ENCODE measurements around the gene HEATR5A.
A peak's percentile ranks its signal among the peaks of the same experiment; 100 is the strongest.
"Not testable (repeated sequence)": the region's sequence is repeated elsewhere in the genome, so short reads cannot be mapped to it uniquely, and the experiment has no call there.

Gene HEATR5A

DNA sequence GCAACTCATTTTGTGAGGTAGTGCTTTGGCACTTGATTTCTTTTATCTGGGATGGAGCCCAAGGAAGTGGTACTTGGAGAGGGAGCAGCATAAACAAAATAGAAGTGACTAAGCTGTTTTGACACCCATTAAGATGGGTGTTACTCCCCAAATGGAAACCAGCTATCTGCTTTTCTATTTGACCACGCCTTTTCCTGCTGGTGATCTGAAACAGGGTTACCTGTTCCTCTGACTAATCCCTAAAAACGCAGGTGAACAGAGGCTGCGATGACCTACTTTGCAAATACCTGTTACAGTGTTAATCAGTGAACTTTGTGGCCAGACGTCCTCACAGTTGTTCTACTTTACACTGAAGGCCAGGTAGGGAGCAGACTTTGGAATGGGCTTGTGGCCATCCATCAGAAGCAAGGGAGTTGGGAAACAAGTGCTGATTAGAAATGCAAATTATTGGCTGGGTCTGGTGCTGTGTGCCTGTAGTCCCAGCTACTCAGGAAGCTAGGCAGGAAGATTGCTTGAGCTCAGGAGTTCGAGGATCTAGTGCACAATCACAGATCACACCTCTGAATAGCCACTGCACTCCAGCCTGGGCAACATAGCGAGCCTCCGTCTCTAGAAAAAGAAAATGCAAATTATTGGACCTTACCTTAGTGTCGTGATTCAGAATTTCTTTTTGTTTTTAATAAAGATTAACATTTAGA lies 154.5 kb downstream of the HEATR5A start:
- H3K4me1 Mint-ChIP-seq, result peaks cover 2 to 6% of the 10 kb centered on the region in 2 donors
- no peak overlapping the region for H3K27ac Mint-ChIP-seq
- H3K27me3 Mint-ChIP-seq, result peaks cover 0 to 13% of the 10 kb centered on the region in 2 donors
- DNase-seq, result no peak
- H3K9me3 Mint-ChIP-seq, result peaks cover 4 to 5% of the 10 kb centered on the region in 2 donors
- peaks cover 0 to 4% of the 10 kb centered on the region in 2 donors for H3K36me3 Mint-ChIP-seq
- ATAC-seq (replicated peaks), result no peak
- H3K4me3 Mint-ChIP-seq, result no peak overlapping the region

DNA sequence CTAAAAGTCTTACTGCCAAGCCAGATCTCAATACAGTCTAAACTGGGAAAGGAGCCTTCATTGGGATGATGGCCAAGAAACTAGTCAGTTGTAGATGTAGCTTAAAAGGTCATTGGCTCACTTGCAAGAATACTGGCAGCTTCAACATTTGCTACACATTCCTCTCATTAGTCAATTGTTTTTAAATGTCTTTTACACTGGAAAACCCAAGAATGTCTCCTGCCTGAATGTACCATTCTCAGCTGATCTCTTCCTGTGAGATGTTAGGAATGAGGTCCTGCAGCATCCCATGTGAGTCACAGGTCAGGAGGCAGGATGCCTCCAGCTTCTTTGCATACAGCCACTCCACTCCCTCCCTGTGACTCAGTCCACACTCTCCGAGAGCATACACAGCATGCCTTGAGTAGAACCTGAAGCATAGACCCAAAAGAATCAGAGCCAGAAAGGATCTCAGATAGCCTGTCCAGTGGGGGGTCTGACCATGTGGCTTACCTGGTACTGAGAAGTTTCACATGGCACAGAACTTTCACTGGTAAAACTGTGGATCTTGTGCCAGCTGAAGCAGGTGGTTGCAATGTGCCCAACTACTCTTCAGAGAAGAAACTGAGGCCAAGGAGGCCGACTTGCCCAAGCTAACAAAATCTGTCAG lies 156.7 kb downstream of the HEATR5A start:
- no peak overlapping the region for H3K4me3 Mint-ChIP-seq
- ATAC-seq (replicated peaks), result no peak

DNA sequence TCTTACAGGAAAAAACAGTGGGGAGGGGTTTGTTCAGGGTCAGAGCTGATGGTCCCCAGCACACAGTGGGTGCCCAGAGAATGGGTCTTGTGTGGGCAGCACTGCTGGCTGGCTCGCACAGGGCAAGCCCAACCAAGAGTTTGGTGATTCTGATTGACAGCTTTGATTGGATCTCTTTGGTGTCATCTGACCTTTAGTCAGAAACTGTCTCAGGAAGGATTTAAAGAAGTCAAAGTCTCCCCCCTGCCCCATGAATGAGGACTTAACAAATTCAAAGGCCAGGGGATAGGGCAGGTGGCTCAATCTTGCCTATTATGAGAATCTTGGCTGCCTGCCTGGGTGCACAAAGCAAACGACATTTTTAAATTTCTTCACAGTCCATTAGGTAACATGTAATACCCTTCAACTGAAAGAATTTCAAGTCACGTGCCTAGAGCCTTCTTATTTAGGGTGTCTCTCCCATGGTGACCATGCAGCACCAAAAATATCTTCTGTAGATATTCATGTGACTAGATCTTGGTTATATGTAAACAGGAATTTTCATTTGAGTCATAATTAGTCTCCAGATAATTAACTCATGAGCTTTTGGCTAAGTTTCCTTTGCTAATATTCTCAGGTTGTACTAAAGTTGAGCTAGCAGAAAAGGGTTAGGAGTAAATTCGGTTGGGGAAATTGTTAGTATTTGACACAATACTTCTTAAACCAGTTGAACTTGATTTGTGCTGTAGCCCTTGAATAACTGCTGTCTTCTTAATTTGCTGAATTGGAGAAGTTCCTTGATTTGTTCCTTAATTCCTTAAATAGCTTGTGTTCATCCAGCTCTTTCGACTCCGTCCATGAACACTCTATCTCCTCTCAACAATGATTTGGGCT lies 158.3 kb downstream of the HEATR5A start:
- DNase-seq, result no peak
- Mint-ChIP-seq H3K4me1 (peaks cover 5 to 10% of the 10 kb centered on the region in 2 donors), H3K36me3 (no peaks in the 10 kb centered on the region), H3K4me3 (no peak overlapping the region), H3K9me3 (no peaks in the 10 kb centered on the region), H3K27ac (no peak overlapping the region), H3K27me3 (peaks cover 4 to 7% of the 10 kb centered on the region in 2 donors)
- peak; percentile 51 to 60 for ATAC-seq (replicated peaks)

More for the DNA sequence above, 156.7 kb downstream of the HEATR5A start:
- H3K4me1 Mint-ChIP-seq, result peaks cover 2 to 6% of the 10 kb centered on the region in 2 donors
- DNase-seq, result no peak
- H3K9me3 Mint-ChIP-seq, result peaks cover 0 to 2% of the 10 kb centered on the region in 2 donors
- H3K27me3 Mint-ChIP-seq, result peaks cover 4 to 13% of the 10 kb centered on the region in 2 donors
- no peaks in the 10 kb centered on the region for H3K36me3 Mint-ChIP-seq
- H3K27ac Mint-ChIP-seq, result no peak overlapping the region

DNA sequence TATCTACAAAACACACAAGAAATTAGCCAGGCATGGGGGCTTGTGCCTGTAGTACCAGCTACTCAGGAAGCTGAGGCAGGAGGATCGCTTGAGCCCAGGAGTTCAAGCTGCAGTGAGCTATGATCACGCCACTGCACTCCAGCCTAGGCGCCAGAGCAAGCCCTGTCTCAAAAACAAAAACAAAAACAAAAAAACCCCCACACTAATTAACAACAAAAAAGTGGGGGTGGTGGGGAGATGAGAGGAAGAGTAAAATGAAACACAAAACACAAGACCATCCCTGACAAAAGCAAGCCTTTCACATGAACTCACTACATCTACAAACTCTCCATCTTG lies 158.9 kb downstream of the HEATR5A start:
- H3K36me3 Mint-ChIP-seq, result no peaks in the 10 kb centered on the region
- ATAC-seq (replicated peaks) (no peak), DNase-seq (no peak)
- no peaks in the 10 kb centered on the region for H3K9me3 Mint-ChIP-seq
- peaks cover 6 to 13% of the 10 kb centered on the region in 2 donors for H3K4me1 Mint-ChIP-seq
- H3K27ac Mint-ChIP-seq, result no peak overlapping the region
- H3K27me3 Mint-ChIP-seq, result peaks cover 4 to 7% of the 10 kb centered on the region in 2 donors
- no peak overlapping the region for H3K4me3 Mint-ChIP-seq

DNA sequence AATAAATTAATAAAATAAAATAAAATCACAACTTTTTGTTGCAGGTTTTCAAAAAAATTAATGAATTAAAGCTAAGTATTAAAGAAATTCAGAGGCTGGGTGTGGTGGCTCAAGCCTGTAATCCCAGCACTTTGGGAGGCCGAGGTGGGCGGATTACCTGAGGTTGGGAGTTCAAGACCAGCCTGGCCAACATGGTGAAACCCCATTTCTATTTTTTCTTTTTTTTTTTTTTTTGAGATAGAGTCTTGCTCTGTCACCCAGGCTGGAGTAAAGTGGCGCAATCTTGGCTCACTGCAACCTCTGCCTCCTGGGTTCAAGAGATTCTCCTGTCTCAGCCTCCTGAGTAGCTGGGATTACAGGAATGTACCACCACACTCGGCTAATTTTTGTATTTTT lies 161.3 kb downstream of the HEATR5A start:
- ATAC-seq (replicated peaks); H3K27me3 Mint-ChIP-seq; H3K4me3 Mint-ChIP-seq; H3K27ac Mint-ChIP-seq; DNase-seq; H3K36me3 Mint-ChIP-seq; H3K9me3 Mint-ChIP-seq: not testable (repeated sequence)
- peaks cover 6 to 13% of the 10 kb centered on the region in 2 donors for H3K4me1 Mint-ChIP-seq

DNA sequence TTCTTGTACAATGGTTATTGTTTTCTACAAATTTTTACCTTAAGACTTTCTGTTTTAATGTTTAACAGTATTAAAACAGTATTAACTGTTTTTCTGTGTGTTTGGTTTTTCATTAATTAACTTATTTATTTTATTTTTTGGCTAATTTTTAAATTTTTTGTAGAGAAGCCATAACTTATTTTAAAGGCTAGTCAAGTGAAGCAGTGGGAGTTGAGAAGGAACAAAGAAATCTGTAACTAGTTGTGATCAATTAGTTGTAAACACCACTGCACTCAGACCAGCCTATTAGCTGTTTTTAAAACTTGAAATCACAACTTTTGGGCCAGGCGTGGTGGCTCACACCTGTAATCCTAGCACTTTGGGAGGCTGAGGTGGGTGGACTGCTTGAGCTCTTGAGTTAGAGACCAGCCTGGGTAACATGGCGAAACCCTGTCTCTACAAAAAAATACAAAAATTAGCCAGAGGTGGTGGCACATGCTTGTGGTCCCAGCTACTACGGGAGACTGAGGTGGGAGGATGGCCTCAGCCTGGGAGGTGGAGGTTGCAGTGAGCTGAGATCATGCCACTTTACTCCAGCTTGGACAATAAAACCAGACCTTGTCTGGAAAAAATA lies 161.8 kb downstream of the HEATR5A start:
- Mint-ChIP-seq H3K9me3 (no peaks in the 10 kb centered on the region), H3K36me3 (no peaks in the 10 kb centered on the region), H3K27me3 (peaks cover 0 to 4% of the 10 kb centered on the region in 2 donors), H3K4me1 (peaks cover 6 to 13% of the 10 kb centered on the region in 2 donors), H3K4me3 (no peak overlapping the region), H3K27ac (no peak overlapping the region)
- no peak for DNase-seq
- ATAC-seq (replicated peaks), result no peak

DNA sequence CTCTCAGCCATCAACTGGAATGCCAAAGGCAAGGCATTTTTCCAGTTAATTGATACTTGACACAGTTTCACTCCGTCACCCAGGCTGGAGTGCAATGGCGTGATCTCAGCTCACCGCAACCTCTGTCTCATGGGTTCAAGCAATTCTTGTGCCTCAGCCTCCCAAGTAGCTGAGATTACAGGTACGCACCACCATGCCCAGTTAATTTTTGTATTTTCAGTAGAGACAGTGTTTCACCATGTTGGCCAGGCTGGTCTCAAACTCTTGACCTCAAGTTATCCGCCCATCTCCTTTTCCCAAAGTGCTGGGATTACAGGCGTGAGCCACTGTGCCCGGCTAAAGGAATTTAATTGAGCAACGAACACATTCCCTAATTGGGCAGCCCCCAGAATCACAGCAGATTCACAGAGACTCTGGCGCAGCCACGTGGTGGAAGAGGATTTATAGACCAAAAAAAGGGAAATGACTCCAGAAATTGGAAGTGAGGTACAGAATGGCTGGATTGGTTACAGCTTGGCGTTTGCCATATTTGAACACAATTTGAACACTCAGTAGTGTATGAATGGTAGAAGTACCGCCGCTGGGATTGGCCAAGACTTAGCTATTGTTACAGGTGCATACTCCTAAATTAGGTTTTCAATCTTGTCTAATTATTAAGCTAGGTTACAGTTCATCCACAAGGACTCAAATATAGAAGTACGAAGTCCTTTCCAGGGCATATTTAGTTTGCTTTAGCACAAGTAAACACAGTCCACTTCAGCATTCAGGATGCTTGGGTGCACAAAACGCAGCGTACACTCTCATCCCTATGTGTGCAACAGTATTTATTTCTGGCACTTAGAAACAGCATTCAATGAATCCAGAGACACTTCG lies 162.6 kb downstream of the HEATR5A start:
- peaks cover 6 to 13% of the 10 kb centered on the region in 2 donors for H3K4me1 Mint-ChIP-seq
- ATAC-seq (replicated peaks); H3K9me3 Mint-ChIP-seq; H3K4me3 Mint-ChIP-seq; H3K36me3 Mint-ChIP-seq; H3K27me3 Mint-ChIP-seq; H3K27ac Mint-ChIP-seq; DNase-seq: not testable (repeated sequence)

DNA sequence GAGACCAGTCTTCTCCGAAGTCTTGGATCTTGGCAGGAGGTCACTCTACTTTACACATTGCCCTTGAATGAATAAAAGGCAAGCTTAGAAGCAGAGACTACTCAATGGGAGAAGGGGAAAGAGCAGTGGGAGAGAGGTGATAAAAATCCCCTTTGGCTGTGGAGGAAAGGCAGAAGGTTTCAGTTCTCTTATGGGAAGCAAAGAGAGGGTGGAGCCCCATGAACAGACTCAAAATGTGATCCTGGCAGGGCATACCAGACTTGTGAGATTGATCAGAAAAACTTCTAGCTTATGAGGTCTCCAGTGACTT lies 163.2 kb downstream of the HEATR5A start:
- Mint-ChIP-seq H3K4me3 (no peak overlapping the region), H3K4me1 (peaks cover 4 to 13% of the 10 kb centered on the region in 2 donors), H3K27ac (no peak overlapping the region), H3K27me3 (peaks cover 0 to 4% of the 10 kb centered on the region in 2 donors), H3K9me3 (no peaks in the 10 kb centered on the region), H3K36me3 (no peaks in the 10 kb centered on the region)
- DNase-seq (no peak), ATAC-seq (replicated peaks) (peak; percentile 42)

DNA sequence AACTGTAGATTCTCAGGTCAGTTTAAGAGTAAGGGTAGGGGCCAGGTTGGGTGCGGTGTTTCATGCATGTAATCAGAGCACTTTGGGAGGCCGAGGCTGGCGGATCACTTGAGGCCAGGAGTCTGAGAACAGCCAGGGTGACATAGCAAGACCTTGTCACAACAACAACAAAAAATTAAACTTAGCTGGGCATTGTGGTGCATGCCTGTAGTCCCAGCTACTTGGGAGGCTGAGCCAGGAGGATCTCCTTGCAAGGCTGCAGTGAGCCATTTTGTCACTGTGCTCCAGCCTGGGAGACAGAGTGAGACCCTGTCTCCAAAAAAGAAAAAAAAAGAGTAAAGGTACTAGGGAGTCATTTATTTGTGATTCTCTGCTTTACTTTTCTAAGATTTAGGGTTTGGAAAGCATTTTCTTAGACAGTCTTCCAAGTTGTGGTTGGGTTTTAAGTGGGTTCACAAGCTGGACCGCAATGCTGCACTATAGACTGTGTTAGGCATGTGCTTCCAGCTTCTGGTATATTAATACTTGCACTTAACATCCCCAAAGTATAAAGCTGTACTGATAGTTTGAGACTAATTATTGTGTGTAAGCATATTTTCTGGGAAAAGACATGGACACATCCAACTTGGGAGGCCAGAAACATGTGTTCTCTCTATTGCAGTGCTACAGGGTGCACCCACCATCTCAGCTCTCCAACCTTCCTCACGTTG lies 163.7 kb downstream of the HEATR5A start:
- H3K9me3 Mint-ChIP-seq, result no peaks in the 10 kb centered on the region
- H3K27ac Mint-ChIP-seq, result no peak overlapping the region

DNA sequence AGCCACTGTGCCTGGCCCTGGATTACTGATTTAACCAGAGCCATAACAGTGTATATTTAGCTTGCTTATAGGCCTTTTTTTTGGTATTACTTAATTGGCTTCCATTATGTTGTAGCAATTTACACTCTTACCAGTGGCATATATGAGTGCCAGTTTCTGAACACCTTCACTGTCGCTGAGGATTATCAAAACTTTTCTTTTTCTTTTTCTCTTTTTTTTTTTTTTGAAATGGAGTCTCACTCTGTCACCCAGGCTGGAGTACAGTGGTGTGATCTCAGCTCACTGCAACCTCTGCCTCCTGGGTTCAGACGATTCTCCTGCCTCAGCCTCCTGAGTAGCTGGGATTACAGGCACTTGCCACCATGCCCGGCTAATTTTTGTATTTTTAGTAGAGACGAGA lies 164.4 kb downstream of the HEATR5A start:
- H3K4me3 Mint-ChIP-seq; H3K27me3 Mint-ChIP-seq; DNase-seq; H3K27ac Mint-ChIP-seq; ATAC-seq (replicated peaks); H3K4me1 Mint-ChIP-seq; H3K36me3 Mint-ChIP-seq; H3K9me3 Mint-ChIP-seq: not testable (repeated sequence)

More for the DNA sequence above, 163.7 kb downstream of the HEATR5A start:
- peaks cover 4 to 11% of the 10 kb centered on the region in 2 donors for H3K4me1 Mint-ChIP-seq
- peaks cover 0 to 4% of the 10 kb centered on the region in 2 donors for H3K27me3 Mint-ChIP-seq
- no peak for ATAC-seq (replicated peaks)
- no peak overlapping the region for H3K4me3 Mint-ChIP-seq
- DNase-seq, result no peak
- no peaks in the 10 kb centered on the region for H3K36me3 Mint-ChIP-seq

DNA sequence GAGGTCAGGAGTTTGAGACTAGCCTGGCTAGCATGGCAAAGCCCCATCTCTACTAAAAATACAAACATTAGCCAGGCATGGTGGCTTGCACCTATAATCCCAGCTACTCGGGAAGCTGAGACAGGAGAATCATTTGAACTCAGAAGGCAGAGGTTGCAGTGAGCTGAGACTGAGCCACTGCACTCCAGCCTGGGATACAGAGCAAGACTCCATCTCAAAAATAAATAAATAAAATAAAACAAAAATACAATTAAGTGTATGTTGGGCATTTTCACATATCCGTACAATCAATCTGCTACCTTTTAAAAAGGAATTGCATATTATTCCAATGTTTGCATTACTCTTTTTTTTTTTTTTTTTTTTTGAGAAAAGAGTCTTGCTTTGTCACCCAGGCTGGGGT lies 165.1 kb downstream of the HEATR5A start:
- Mint-ChIP-seq H3K36me3 (no peaks in the 10 kb centered on the region), H3K9me3 (no peaks in the 10 kb centered on the region), H3K27ac (no peak overlapping the region), H3K27me3 (peaks cover 0 to 1% of the 10 kb centered on the region in 2 donors), H3K4me3 (no peak overlapping the region), H3K4me1 (peaks cover 4 to 6% of the 10 kb centered on the region in 2 donors)
- DNase-seq (no peak), ATAC-seq (replicated peaks) (no peak)

DNA sequence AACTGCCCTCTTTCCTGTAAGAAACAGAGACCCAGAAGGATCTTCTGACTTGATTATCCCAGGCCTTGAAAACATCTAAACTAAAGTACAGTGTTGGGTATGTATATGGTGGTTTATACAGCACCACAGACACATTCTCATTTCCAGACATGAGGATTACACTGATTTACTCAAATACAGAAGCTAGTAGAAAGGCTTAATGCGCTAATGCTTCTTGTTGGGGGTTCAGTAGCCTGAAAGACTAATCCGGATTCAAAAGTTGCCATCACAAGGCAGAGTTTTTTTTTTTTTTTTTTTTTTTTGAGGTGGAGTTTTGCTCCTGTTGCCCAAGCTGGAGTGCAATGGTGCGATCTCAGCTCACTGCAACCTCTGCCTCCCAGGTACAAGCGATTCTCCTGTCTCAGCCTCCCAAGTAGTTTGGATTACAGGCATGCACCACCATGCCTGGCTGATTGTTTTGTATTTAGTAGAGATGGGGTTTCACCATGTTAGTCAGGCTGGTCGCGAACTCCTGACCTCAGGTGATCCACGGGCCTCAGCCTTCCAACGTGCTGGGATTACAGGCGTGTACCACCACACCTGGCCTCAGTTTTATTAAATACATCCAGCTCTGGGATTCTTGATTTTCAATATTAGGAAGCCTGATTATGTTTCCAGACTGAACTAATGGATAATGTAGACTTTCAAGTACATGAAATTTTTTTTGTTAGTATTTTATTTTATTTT lies 166.4 kb downstream of the HEATR5A start:
- ATAC-seq (replicated peaks) (no peak), DNase-seq (no peak)
- Mint-ChIP-seq H3K27me3 (peaks cover 5% of the 10 kb centered on the region in 2 donors), H3K27ac (no peak overlapping the region), H3K36me3 (no peaks in the 10 kb centered on the region), H3K4me3 (no peak overlapping the region), H3K9me3 (no peaks in the 10 kb centered on the region), H3K4me1 (peaks cover 4 to 6% of the 10 kb centered on the region in 2 donors)

DNA sequence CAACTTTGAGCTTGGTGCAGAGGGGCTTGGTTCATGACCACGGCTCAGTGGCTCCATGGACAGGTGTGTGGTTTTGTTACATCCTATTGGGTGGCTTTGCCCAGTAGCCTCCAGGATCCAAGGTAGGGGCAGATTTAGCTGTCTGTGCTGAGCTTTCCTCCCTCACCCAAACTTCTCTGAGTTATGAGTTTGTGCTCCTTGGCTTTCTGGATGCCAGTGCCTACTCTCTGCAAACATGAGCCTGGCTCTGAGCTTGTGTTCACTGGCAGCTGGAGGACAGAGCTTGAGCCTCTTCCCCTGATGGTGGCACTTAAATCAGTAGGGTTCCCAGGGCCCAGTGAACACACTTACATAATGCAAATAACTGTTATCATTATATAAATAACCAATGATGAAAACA lies 167.5 kb downstream of the HEATR5A start:
- Mint-ChIP-seq H3K9me3 (no peaks in the 10 kb centered on the region), H3K27ac (no peak overlapping the region), H3K4me3 (no peak overlapping the region), H3K36me3 (no peaks in the 10 kb centered on the region), H3K4me1 (peaks cover 4 to 6% of the 10 kb centered on the region in 2 donors), H3K27me3 (peaks cover 5 to 8% of the 10 kb centered on the region in 2 donors)
- ATAC-seq (replicated peaks), result no peak
- no peak for DNase-seq

Data from stimulated activated naive B cell treated with anti-CD40 and anti-IgM and Interleukin-4, amounts not matched to agents 10 μg/mL and 1 μg/mL and 100 μg/mL, for 72 hours (primary cell).